ENCODE results near the gene ARFIP2.

The ARFIP2 gene

DNA sequence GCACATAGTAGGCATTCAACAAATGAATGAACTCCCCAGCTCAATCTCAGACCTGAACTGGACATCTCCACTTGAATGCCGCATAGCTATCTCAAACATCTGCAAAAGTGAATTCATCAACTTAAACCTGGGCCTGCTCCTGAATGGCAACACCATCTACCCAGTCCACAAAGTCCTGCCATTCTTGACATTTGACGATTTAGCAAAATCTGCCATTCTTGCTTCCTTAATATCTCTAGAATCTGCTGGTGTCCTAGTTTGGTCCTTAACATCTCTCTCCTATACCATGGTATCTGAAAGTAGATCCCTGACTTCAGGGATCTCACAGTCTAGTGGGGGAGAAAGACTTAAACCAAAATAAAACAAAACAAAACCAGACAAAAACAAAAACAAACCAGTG lies 28.0 kb downstream of the ARFIP2 start:
- no peaks in the 10 kb centered on the region for H3F3A ChIP-seq (ENCODE audit: insufficient read depth)
- no peaks in the 10 kb centered on the region for H3K9me3 ChIP-seq (ENCODE audit: insufficient read depth, low read length)
- no peak overlapping the region for H2AFZ ChIP-seq (ENCODE audit: low read depth, low read length, severe bottlenecking)
- no peaks in the 10 kb centered on the region for H3K36me3 ChIP-seq (ENCODE audit: low read length)
- TF ChIP-seq, protein P1, sequence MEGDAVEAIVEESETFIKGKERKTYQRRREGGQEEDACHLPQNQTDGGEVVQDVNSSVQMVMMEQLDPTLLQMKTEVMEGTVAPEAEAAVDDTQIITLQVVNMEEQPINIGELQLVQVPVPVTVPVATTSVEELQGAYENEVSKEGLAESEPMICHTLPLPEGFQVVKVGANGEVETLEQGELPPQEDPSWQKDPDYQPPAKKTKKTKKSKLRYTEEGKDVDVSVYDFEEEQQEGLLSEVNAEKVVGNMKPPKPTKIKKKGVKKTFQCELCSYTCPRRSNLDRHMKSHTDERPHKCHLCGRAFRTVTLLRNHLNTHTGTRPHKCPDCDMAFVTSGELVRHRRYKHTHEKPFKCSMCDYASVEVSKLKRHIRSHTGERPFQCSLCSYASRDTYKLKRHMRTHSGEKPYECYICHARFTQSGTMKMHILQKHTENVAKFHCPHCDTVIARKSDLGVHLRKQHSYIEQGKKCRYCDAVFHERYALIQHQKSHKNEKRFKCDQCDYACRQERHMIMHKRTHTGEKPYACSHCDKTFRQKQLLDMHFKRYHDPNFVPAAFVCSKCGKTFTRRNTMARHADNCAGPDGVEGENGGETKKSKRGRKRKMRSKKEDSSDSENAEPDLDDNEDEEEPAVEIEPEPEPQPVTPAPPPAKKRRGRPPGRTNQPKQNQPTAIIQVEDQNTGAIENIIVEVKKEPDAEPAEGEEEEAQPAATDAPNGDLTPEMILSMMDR (IDR thresholded peaks at IDR 0.05; ENCODE audit: insufficient read depth, low read length, poor library complexity, severe bottlenecking) = no peak
- TF ChIP-seq EZH2phosphoT487 (conservative IDR thresholded peaks at IDR 0.05; ENCODE audit: low read length) = no peak
- no peak overlapping the region for H3K4me2 ChIP-seq (ENCODE audit: low read depth, low read length, poor library complexity, severe bottlenecking)
- no peak overlapping the region for H3K9ac ChIP-seq (ENCODE audit: low read length)
- no peak overlapping the region for H3K27ac ChIP-seq (ENCODE audit: low read depth, low read length)
- H3K79me2 ChIP-seq (ENCODE audit: insufficient read depth, low read length) = no peaks in the 10 kb centered on the region
- H3K27me3 ChIP-seq (ENCODE audit: low read length) = no peaks in the 10 kb centered on the region
- H3K9me2 ChIP-seq (replicated peaks; ENCODE audit: insufficient read depth, low read length) = no peaks in the 10 kb centered on the region
- H4K20me1 ChIP-seq (ENCODE audit: low read depth, low read length) = no peaks in the 10 kb centered on the region
- H3K4me3 ChIP-seq (ENCODE audit: insufficient read depth, low read length, poor library complexity, severe bottlenecking) = no peak overlapping the region

- no peaks in the 10 kb centered on the region for H3K9me3 ChIP-seq (ENCODE audit: insufficient read depth, low read length)
- no peak for TF ChIP-seq EZH2phosphoT487 (conservative IDR thresholded peaks at IDR 0.05; ENCODE audit: low read length)
- TF ChIP-seq, protein P1 (IDR thresholded peaks at IDR 0.05; ENCODE audit: insufficient read depth, low read length, poor library complexity, severe bottlenecking) = no peak
- no peak overlapping the region for H3K27ac ChIP-seq (ENCODE audit: low read depth, low read length)
- no peaks in the 10 kb centered on the region for H3F3A ChIP-seq (ENCODE audit: insufficient read depth)
- H3K9me2 ChIP-seq (replicated peaks; ENCODE audit: insufficient read depth, low read length) = no peaks in the 10 kb centered on the region
- no peak overlapping the region for H3K4me3 ChIP-seq (ENCODE audit: insufficient read depth, low read length, poor library complexity, severe bottlenecking)
- no peak overlapping the region for H3K9ac ChIP-seq (ENCODE audit: low read length)
- H3K27me3 ChIP-seq (ENCODE audit: low read length) = no peaks in the 10 kb centered on the region
- H2AFZ ChIP-seq (ENCODE audit: low read depth, low read length, severe bottlenecking) = no peak overlapping the region
- H3K36me3 ChIP-seq (ENCODE audit: low read length) = no peaks in the 10 kb centered on the region
- no peak overlapping the region for H3K4me2 ChIP-seq (ENCODE audit: low read depth, low read length, poor library complexity, severe bottlenecking)
- H4K20me1 ChIP-seq (ENCODE audit: low read depth, low read length) = no peaks in the 10 kb centered on the region
- no peaks in the 10 kb centered on the region for H3K79me2 ChIP-seq (ENCODE audit: insufficient read depth, low read length)
Observed at GRCh38 chr11:6452219-6452618, 28.9 kb downstream of the ARFIP2 start.

GRCh38 chr11:6448574-6448973 lies 32.6 kb downstream of the ARFIP2 start:
- no peak overlapping the region for H3K27ac ChIP-seq (ENCODE audit: low read depth, low read length)
- no peak overlapping the region for H3K9ac ChIP-seq (ENCODE audit: low read length)
- no peak overlapping the region for H2AFZ ChIP-seq (ENCODE audit: low read depth, low read length, severe bottlenecking)
- TF ChIP-seq, protein P1 (IDR thresholded peaks at IDR 0.05; ENCODE audit: insufficient read depth, low read length, poor library complexity, severe bottlenecking) = no peak
- TF ChIP-seq EZH2phosphoT487 (conservative IDR thresholded peaks at IDR 0.05; ENCODE audit: low read length) = no peak
- no peaks in the 10 kb centered on the region for H3K79me2 ChIP-seq (ENCODE audit: insufficient read depth, low read length)
- no peaks in the 10 kb centered on the region for H3K27me3 ChIP-seq (ENCODE audit: low read length)
- no peak overlapping the region for H3K4me2 ChIP-seq (ENCODE audit: low read depth, low read length, poor library complexity, severe bottlenecking)
- H3K9me2 ChIP-seq (replicated peaks; ENCODE audit: insufficient read depth, low read length) = no peaks in the 10 kb centered on the region
- H3F3A ChIP-seq (ENCODE audit: insufficient read depth) = no peaks in the 10 kb centered on the region
- no peak overlapping the region for H3K4me3 ChIP-seq (ENCODE audit: insufficient read depth, low read length, poor library complexity, severe bottlenecking)
- no peaks in the 10 kb centered on the region for H4K20me1 ChIP-seq (ENCODE audit: low read depth, low read length)
- H3K36me3 ChIP-seq (ENCODE audit: low read length) = no peaks in the 10 kb centered on the region
- H3K9me3 ChIP-seq (ENCODE audit: insufficient read depth, low read length) = no peaks in the 10 kb centered on the region

Measured in SU-DHL-6 (cell line).